Skeletal muscle tissue (tissue), 4 donors: ENCODE measurements around the gene CFAP299. TPM values are rescaled to one million over a fixed set of nuclear protein-coding genes. Genes with fewer than 3 reads are reported as not detected.
"Not testable (repeated sequence)": the region's sequence is repeated elsewhere in the genome, so short reads cannot be mapped to it uniquely, and the experiment has no call there.

Source experiments
- H3K27ac ChIP-seq: one replicate; pipeline ENCODE4 v1.7.0; 2013; ENCODE audit warnings: mild to moderate bottlenecking, low read depth, low read length, inconsistent platforms
- H3K27me3 ChIP-seq, 3 donors: one replicate each; pipeline ENCODE4 v1.7.0; 2013; ENCODE audit warnings: low read length in 3 of 3; ENCODE audit not compliant: control insufficient read depth in 3 of 3, insufficient read depth in 3 of 3
- H3K36me3 ChIP-seq, 3 donors: one replicate each; pipeline ENCODE4 v1.7.0; 2013; ENCODE audit warnings: low read length in 3 of 3; ENCODE audit not compliant: control insufficient read depth in 3 of 3, insufficient read depth in 3 of 3
- H3K4me1 ChIP-seq, 3 donors: one replicate each; pipeline ENCODE4 v1.7.0; 2013; ENCODE audit warnings: low read length in 3 of 3, mild to moderate bottlenecking in 3 of 3; ENCODE audit not compliant: control insufficient read depth in 3 of 3, insufficient read depth in 3 of 3
- H3K4me3 ChIP-seq, 3 donors: one replicate each; pipeline ENCODE4 v1.7.0; 2013; ENCODE audit warnings: low read length in 3 of 3
- H3K9ac ChIP-seq, 3 donors: one replicate each; pipeline ENCODE4 v1.7.0; 2013; ENCODE audit warnings: low read length in 3 of 3, mild to moderate bottlenecking in 3 of 3, moderate library complexity in 2 of 3, low read depth in 1 of 3
- H3K9me3 ChIP-seq, 3 donors: one replicate each; pipeline ENCODE4 v1.7.0; 2013; ENCODE audit warnings: low read length in 3 of 3; ENCODE audit not compliant: control insufficient read depth in 3 of 3
- total RNA-seq: library from RNA; depleted of rRNA; stranded (reverse); fragments of >200 nt; gene quantifications from one replicate; pipeline ENCODE4 v1.2.3, GENCODE V29; 2014
- donor health status: Osteomylitis.

CFAP299 gene
- total RNA-seq, result 0.52 TPM

DNA sequence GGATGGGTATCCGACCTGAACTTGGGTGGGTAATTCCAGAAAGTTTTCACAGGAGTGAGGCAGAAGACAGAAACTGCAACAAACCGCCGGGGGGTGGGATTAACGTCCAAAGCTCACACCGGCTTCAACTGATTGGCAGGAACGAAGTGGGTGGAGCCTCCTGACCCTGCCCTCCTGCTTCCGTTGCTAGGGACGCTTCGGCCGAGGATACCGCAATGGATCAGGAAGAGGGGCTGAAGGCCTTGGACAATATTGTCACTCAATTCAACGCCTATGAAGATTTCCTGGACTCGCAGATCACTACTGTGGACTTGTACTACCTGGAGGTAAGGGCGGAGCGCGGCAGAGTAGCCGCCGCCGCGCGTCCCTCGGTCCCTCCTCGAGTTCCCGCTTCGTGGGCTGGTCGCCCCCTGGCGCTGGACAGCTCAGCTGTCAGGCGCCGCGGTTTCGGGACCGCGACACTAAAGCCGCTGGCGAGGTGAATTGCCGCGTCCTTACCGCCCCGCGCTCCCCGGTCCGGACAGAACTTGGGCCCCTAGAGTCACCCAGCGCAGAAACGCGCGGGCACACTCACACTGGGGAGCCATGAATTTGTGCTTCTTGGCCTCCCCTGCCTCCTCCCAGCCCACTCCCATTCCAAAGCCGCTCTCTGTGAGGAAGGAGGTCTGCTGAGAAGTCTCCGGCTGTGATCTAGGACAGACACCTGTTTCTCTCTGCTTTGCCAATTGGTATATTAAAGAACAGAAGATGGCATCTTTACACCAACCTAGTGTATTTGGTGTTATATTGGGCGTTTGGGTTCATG, at the start of gene CFAP299:
CFAP299 (plus strand) TSS at position 177 of the 805 bp plus-strand sequence.
- Histone ChIP-seq H3K9me3 (no peaks in the 10 kb centered on the region), H3K4me1 (peaks cover 6 to 15% (median 11%) of the 10 kb centered on the region in 3 donors), H3K27ac (no peak within 1 kb of the TSS), H3K4me3 (peak within 1 kb of the TSS; percentile 67 to 88 (median 78)), H3K36me3 (no peaks in the 10 kb centered on the region), H3K9ac (peak within 1 kb of the TSS; percentile 34 to 51 (median 38)), H3K27me3 (peaks cover 0 to 9% (median 4%) of the 10 kb centered on the region in 3 donors)

DNA sequence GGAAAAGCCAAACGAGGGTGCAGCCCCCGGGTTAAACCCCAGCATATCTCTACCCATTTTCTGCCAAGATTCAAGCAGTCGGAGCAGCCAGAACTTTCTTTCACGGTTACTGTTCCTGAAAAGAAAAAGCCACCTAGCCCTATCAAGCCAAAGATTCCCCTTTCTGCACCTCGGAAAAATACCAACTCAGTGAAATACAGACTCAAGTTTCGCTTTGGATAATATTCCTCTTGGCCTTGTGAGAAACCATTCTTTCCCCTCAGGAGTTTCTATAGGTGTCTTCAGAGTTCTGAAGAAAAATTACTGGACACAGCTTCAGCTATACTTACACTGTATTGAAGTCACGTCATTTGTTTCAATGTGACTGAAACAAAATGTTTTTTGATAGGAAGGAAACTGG, 49.1 kb upstream of the CFAP299 start:
- H3K9me3 ChIP-seq, result no peaks in the 10 kb centered on the region
- peaks cover 0 to 2% (median 0%) of the 10 kb centered on the region in 3 donors for H3K27me3 ChIP-seq
- no peak overlapping the region for H3K9ac ChIP-seq
- no peaks in the 10 kb centered on the region for H3K4me1 ChIP-seq
- H3K4me3 ChIP-seq, result no peak overlapping the region
- H3K27ac ChIP-seq, result no peak overlapping the region
- H3K36me3 ChIP-seq, result no peaks in the 10 kb centered on the region

DNA sequence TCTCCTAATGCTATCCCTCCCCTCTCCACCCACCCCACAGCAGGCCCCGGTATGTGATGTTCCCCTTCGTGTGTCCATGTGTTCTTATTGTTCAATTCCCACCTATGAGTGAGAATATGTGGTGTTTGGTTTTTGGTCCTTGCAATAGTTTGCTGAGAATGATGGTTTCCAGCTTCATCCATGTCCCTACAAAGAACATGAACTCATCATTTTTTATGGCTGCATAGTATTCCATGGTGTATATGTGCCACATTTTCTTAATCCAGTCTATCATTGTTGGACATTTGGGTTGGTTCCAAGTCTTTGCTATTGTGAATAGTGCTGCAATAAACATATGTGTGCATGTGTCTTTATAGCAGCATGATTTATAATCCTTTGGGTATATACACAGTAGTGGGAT, 44.9 kb upstream of the CFAP299 start:
- H3K9ac ChIP-seq, H3K9me3 ChIP-seq, H3K4me3 ChIP-seq, H3K4me1 ChIP-seq, H3K27me3 ChIP-seq, H3K36me3 ChIP-seq, H3K27ac ChIP-seq: not testable (repeated sequence)

DNA sequence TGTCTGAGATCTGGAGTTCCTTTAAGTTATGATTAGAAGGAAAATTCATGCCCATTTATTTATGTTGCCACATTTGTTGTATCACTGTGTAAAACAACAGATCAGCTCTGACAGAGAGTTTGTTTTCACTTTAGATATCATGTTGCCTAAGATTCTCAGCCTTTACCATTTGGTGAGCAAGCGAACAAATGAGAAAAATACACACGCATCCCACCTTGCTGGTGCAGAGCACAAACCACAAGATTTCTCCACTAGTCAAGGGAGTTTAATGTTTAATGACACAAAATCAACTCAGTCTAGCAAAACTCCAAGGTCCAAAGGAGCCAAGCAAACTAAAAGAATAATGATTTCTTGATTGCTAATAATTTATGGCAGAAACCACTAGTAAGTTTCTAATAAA, 41.3 kb upstream of the CFAP299 start:
- Histone ChIP-seq H3K36me3 (no peaks in the 10 kb centered on the region), H3K4me3 (no peak overlapping the region), H3K9me3 (no peaks in the 10 kb centered on the region), H3K4me1 (no peaks in the 10 kb centered on the region), H3K9ac (no peak overlapping the region), H3K27ac (no peak overlapping the region), H3K27me3 (no peaks in the 10 kb centered on the region)

DNA sequence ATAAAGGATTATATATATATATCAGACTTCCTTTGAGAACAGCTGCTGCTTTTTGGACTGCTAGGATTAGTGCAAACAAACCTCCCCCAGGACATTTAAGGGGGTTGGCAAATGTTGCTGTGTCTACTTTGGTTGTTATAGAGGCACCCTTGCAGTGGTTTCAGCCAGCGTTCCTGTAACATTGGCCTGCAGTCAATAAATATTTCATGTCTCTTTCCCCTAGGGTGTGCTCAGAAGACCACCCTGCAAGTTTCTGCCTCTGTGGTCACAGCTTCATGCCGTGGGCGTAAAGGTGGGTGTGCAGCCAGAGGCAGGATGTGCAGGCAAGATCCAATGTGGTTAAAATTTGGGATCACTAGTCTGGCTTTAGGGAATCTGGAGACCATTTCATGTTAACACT, 40.2 kb upstream of the CFAP299 start:
- no peak overlapping the region for H3K9ac ChIP-seq
- H3K4me1 ChIP-seq, result no peaks in the 10 kb centered on the region
- no peaks in the 10 kb centered on the region for H3K9me3 ChIP-seq
- H3K27ac ChIP-seq, result no peak overlapping the region
- H3K27me3 ChIP-seq, result no peaks in the 10 kb centered on the region
- H3K4me3 ChIP-seq, result no peak overlapping the region
- H3K36me3 ChIP-seq, result no peaks in the 10 kb centered on the region

DNA sequence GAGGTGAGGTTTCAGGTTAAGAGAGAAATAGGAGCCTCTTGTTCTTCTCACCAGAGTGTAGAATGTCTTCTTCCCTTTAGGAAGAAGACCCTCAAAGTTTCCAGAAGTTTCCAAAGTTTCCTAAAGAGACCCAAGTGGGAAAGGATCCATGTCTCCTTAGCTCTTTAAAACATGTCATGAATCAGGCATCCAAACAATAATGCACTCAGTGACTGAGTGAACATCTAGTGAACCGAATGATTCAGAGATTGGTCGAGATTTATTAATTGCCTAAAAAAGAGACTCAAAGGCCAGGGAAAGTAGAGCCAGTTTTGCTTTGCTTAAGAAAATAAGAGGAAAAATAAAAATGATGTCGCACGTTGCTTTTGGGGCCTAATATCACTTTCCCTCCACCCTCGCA, 39.7 kb upstream of the CFAP299 start:
- H3K36me3 ChIP-seq, result no peaks in the 10 kb centered on the region
- H3K9ac ChIP-seq, result no peak overlapping the region

DNA sequence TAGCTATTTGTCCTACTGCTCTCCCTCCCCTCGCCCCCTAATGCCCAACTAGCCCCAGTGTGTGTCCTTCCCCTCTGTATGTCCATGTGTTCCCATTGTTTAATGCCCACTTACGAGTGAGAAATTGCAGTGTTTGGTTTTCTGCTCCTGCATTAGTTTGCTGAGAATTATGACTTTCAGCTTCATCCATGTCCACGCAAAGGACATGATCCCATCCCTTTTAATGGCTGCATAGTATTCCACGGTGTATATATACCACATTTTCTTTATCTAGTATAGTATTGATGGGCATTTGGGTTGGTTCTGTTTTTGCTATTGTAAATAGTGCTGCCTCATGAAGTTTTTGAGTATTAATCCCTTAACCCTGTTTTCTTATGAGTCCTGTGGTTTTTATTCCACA, 33.6 kb upstream of the CFAP299 start:
- Histone ChIP-seq H3K36me3 (no peaks in the 10 kb centered on the region), H3K4me3 (no peak overlapping the region), H3K27me3 (peaks cover 0 to 3% (median 0%) of the 10 kb centered on the region in 3 donors), H3K9ac (no peak overlapping the region), H3K27ac (no peak overlapping the region), H3K4me1 (no peaks in the 10 kb centered on the region), H3K9me3 (no peaks in the 10 kb centered on the region)

More for the DNA sequence above, 39.7 kb upstream of the CFAP299 start:
- no peaks in the 10 kb centered on the region for H3K9me3 ChIP-seq
- H3K27ac ChIP-seq, result no peak overlapping the region
- H3K4me1 ChIP-seq, result no peaks in the 10 kb centered on the region
- no peak overlapping the region for H3K4me3 ChIP-seq
- H3K27me3 ChIP-seq, result no peaks in the 10 kb centered on the region

DNA sequence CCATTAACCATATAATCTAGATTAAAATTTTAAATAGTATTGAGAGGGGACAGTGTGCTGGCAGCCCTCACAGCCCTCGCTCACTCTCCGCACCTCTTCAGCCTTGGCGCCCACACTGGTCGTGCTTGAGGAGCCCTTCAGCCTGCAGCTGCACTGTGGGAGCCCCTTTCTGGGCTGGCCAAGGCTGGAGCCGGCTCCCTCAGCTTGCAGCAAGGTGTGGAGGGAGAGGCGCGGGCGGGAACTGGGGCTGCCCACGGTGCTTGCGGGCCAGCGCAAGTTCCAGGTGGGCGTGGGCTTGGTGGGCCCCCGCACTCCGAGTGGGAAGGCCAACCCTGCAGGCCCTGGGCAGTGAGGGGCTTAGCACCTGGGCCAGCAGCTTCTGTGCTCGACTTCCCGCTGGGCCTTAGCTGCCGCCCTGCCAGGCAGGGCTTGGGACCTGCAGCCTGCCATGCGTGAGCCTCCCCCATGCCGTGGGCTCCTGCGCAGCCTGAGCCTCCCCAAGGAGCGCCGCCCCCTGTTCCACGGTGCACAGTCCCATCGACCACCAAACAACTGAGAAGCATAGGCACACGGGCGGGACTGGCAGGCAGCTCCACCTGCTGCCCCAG, 32.8 kb upstream of the CFAP299 start:
- Histone ChIP-seq H3K9me3 (no peaks in the 10 kb centered on the region), H3K36me3 (no peaks in the 10 kb centered on the region), H3K4me1 (no peaks in the 10 kb centered on the region), H3K4me3 (no peak overlapping the region), H3K27me3 (peaks cover 0 to 3% (median under 1%) of the 10 kb centered on the region in 3 donors), H3K9ac (no peak overlapping the region), H3K27ac (no peak overlapping the region)

DNA sequence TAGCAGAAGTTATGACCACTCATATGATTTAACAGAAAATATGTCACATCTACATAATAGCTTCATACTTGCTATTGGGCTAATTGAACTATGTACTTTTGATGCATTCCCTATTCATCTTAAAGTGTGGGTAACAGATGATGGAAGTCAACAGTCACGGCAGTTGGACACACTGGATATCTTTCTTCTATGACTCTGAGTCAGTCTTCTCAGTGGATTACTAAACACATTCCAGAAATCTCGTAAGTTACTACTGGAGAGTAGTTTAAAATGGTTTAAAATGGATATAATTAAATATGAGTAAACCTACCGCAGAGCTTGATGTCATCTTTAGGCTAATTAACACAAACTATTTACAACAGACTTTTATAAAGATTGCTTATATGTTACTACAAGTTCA, 30.1 kb upstream of the CFAP299 start:
- Histone ChIP-seq H3K27ac (no peak overlapping the region), H3K4me3 (no peak overlapping the region), H3K36me3 (no peaks in the 10 kb centered on the region), H3K4me1 (no peaks in the 10 kb centered on the region), H3K9me3 (no peaks in the 10 kb centered on the region), H3K9ac (no peak overlapping the region), H3K27me3 (peaks cover 0 to 7% (median 3%) of the 10 kb centered on the region in 3 donors)

DNA sequence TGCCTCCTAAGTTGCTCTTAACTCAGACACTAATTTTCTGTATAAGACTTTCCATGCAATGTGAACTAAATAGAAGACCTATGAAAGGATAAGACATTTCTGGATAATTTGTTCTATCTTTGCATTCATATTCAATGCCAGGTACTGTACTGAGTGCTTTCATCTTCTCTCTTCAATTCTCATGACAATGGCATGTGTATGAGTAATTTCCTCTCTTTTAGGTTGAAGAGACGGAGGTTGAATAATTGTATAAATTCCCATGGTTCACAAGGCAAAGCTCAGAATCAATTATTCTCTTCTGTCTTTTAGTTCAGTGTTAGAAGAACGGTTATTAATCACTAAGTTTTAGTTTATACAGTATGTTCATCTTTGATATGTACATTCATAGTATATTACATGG, 29.3 kb upstream of the CFAP299 start:
- H3K9ac ChIP-seq, result no peak overlapping the region
- no peak overlapping the region for H3K27ac ChIP-seq
- peaks cover 0 to 9% (median 3%) of the 10 kb centered on the region in 3 donors for H3K27me3 ChIP-seq
- H3K36me3 ChIP-seq, result no peaks in the 10 kb centered on the region
- no peaks in the 10 kb centered on the region for H3K4me1 ChIP-seq
- H3K9me3 ChIP-seq, result no peaks in the 10 kb centered on the region
- H3K4me3 ChIP-seq, result no peak overlapping the region
